Kidney epithelial cell (primary cell): ENCODE results near the gene SPRED3. TPM values are rescaled to one million over a fixed set of nuclear protein-coding genes. Genes with fewer than 3 reads are reported as not detected.

ENCODE experiments used
- DNase-seq: peaks from one replicate; pipeline ENCODE4 v3.0.0-alpha.2; 2010; ENCODE audit warnings: low read depth
- H3K27me3 ChIP-seq: 2 replicates; pipeline ENCODE4 v1.6.0; 2011; ENCODE audit warnings: low read length; ENCODE audit not compliant: control insufficient read depth, insufficient read depth
- H3K36me3 ChIP-seq: 2 replicates; pipeline ENCODE4 v1.5.1; 2011; ENCODE audit warnings: low read length; ENCODE audit not compliant: control insufficient read depth, insufficient read depth
- H3K4me3 ChIP-seq: 2 replicates; pipeline ENCODE4 v1.5.1; 2011; ENCODE audit warnings: low read depth, mild to moderate bottlenecking, control low read depth, low read length
- CTCF ChIP-seq: IDR thresholded peaks from 2 replicates; pipeline ENCODE4 v1.5.1; 2011; ENCODE audit warnings: mild to moderate bottlenecking, moderate library complexity, low read length, control low read depth, inconsistent platforms; ENCODE audit not compliant: insufficient read depth, poor library complexity, severe bottlenecking
- total RNA-seq: library from RNA; depleted of rRNA; stranded (reverse); fragments of >200 nt; gene quantifications from 2 replicates; pipeline ENCODE4 v1.2.3, GENCODE V29; 2015

SPRED3 gene
- total RNA-seq, 1 donor from 2014 or later = 4.3 TPM

DNA sequence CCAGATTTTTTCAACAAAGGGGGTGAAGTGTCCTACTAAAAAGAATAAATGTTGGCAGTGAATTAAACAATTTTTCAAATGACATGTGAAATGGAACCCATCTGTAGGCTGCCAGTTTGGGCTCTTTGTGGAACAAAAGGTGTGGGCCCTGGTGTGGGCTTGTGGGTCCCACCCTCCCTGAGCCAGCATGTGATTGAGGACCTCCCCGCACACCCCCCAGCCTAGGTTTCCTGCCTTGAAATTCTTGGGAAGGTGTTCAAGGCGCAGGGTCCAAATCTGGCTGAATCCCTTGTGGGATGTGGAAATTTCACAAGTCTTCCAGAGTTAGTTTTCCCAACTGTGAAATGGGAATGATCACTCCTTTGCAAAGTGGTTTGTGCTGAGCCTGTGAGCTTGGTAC lies 4.8 kb upstream of the SPRED3 start:
- no peak for TF ChIP-seq CTCF
- H3K36me3 ChIP-seq = peaks cover 8% of the 10 kb centered on the region
- DNase-seq = no peak
- H3K4me3 ChIP-seq = no peak overlapping the region
- H3K27me3 ChIP-seq = peaks cover 8% of the 10 kb centered on the region

DNA sequence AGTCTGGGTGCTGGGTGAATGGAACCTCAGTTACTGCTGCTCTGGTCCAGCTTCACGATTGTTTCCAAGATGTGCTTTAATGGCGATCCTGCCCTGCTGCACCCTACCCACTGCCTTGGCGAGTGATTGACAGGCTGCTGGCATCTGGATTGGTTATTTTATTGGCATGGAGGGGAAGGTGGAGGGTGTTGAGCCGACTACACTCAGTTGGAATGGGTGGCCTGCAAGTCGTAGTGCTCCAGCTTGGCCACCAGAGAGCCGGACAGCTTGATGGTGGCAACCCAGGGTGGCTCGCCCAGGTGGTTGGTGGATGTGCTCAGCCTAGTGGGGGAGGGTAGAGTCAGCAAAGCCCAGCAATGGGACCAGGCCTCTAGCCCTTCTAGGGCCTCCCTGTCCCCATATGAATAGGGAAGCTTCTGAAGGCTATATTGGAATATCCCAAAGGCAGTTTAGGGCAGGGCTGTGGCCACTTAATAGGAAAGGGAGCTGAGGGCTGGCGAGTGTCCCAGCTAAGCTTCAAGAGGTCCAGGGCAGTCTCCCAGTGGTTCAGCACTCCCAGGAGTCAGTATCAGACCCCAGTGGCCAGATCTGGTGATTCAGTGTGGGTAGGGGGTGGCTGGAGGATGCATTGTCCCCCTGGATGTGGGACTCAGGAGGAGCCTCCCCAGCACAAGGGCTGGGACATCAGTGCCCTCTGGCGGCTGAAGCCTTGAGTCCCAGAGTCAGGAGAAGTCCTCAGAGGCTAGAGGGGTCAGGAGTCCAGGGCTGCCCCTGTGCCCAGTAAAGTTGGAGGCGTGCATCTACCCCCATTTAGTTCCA lies 4.1 kb upstream of the SPRED3 start:
- Histone ChIP-seq H3K27me3 (peaks cover 8% of the 10 kb centered on the region), H3K36me3 (peaks cover 6% of the 10 kb centered on the region), H3K4me3 (no peak overlapping the region)
- peak; percentile 31 for TF ChIP-seq CTCF
- no peak for DNase-seq

- H3K4me3 ChIP-seq = no peak overlapping the region
- peaks cover 8% of the 10 kb centered on the region for H3K27me3 ChIP-seq
- peaks cover 4% of the 10 kb centered on the region for H3K36me3 ChIP-seq
- TF ChIP-seq CTCF = no peak
- DNase-seq = no peak
Measured at GRCh38 chr19:38385057-38385803, 3.3 kb upstream of the SPRED3 start.

DNA sequence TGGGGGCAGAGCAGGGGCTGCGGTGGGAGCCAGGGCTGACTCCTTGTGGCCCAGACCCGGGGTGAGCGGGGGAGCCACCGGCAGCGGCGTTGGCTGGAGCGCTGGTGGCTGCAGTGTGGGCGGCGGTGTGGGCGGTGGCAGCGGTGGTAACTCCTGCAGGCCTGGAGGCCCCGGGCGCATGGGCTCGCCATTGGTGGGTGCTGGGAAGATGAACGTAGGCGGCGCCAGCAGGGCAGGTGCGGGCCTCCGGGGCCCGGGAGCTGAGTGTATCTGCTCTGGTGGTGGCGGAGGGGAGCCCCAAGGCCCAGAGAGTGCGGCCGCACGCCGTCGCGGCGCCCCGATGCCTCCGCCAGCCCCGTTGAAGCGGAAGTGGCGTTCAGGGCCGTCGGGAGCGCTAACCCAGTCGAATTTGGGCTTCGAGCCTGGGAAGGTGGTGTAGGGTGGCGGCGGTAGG lies 2.7 kb upstream of the SPRED3 start:
- Histone ChIP-seq H3K27me3 (peaks cover 8% of the 10 kb centered on the region), H3K4me3 (no peak overlapping the region), H3K36me3 (peaks cover 4% of the 10 kb centered on the region)
- TF ChIP-seq CTCF = no peak
- no peak for DNase-seq

DNA sequence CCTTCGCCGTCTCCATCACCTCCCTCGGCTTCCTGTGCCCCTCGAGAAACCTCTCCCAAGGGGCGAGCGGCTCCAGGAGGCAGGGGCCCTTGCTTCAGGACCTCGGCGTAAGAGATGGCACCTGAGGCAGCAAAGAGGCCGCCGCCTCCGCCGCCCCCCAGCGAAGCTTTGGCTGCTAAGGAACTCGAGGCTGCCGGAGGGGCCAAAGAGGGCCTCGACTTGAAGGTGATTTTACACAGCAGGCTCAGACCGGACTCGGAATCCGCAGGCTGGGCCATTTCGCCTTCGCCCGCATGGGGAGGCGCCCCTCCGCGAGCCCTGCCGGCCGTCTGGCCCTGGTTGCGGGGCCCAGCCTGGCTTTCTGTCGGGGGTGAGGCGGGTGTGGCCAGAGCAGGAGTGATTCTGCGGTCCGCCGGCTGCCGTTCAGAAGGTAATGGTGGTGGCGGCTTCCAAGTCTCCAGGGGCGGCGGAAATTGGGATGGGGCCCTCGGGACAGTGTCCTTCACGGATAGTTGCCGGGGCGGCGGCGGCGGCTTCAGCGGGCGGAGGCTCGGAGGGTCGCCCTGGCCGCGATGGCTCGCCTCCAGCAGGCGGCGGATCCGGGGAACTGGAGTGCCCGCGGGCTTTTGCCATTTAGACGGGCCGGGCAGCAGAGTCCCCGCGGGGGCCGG lies 2.1 kb upstream of the SPRED3 start:
- TF ChIP-seq CTCF = no peak
- Histone ChIP-seq H3K27me3 (peaks cover 8% of the 10 kb centered on the region), H3K36me3 (peaks cover 3% of the 10 kb centered on the region), H3K4me3 (no peak overlapping the region)
- DNase-seq = no peak
